Cardiac fibroblast (primary cell): ENCODE measurements around the gene AP3D1.

ENCODE experiments used
- DNase-seq, 2 donors: peaks; one replicate each; pipeline versions ENCODE4 v3.0.0 to v3.0.0-alpha.2; 2010; ENCODE audit warnings: low read depth in 2 of 2
- H3K4me3 ChIP-seq, 2 donors: replicated peaks in 1 of 2; 1 replicate in 1 of 2; 2 replicates in 1 of 2; pipeline ENCODE4 v1.5.1; 2011; ENCODE audit warnings: low read depth in 2 of 2, low read length in 2 of 2, mild to moderate bottlenecking in 2 of 2, moderate library complexity in 1 of 2
- TF ChIP-seq, protein P1 (sequence below): IDR thresholded peaks from one replicate; pipeline ENCODE4 v1.5.1; 2011; ENCODE audit warnings: low read depth, mild to moderate bottlenecking, low read length, inconsistent platforms

Gene AP3D1

DNA sequence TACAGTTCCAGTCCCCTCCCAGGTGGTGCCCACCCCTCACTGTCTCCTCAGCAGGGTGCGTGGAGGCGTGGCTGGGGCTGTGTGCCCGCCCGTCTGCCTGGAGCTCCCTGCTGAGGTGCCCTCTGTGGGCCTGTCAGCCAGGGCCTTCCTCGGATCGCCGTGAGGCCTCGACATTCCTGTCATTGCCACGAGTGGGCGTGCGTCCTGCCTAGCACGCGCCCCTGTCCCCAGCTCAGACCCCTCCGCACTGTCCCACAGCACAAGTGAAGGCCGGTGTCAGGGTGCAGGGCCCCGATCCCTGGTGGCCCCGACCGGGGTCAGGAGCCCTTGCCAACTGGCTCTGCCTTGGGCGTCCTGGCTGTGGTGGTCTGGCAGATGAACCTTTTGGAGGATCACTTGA, 44.5 kb upstream of the AP3D1 start:
- no peak overlapping the region for H3K4me3 ChIP-seq
- DNase-seq = no peak
- TF ChIP-seq, protein P1, sequence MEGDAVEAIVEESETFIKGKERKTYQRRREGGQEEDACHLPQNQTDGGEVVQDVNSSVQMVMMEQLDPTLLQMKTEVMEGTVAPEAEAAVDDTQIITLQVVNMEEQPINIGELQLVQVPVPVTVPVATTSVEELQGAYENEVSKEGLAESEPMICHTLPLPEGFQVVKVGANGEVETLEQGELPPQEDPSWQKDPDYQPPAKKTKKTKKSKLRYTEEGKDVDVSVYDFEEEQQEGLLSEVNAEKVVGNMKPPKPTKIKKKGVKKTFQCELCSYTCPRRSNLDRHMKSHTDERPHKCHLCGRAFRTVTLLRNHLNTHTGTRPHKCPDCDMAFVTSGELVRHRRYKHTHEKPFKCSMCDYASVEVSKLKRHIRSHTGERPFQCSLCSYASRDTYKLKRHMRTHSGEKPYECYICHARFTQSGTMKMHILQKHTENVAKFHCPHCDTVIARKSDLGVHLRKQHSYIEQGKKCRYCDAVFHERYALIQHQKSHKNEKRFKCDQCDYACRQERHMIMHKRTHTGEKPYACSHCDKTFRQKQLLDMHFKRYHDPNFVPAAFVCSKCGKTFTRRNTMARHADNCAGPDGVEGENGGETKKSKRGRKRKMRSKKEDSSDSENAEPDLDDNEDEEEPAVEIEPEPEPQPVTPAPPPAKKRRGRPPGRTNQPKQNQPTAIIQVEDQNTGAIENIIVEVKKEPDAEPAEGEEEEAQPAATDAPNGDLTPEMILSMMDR = no peak

- TF ChIP-seq, protein P1 = no peak
- H3K4me3 ChIP-seq = no peak overlapping the region
- DNase-seq = no peak
These were observed 44.0 kb upstream of the AP3D1 start for GRCh38 chr19:2195361-2195760.

- no peak for DNase-seq
- H3K4me3 ChIP-seq = no peak overlapping the region
- TF ChIP-seq, protein P1 = no peak
These were observed 43.2 kb upstream of the AP3D1 start for GRCh38 chr19:2194513-2195078.

- TF ChIP-seq, protein P1 = no peak
- DNase-seq = no peak
These were observed 42.4 kb upstream of the AP3D1 start for GRCh38 chr19:2193807-2194206.

GRCh38 chr19:2192862-2193261, 41.5 kb upstream of the AP3D1 start:
- TF ChIP-seq, protein P1 = no peak
- no peak overlapping the region for H3K4me3 ChIP-seq
- DNase-seq = no peak

More at GRCh38 chr19:2193807-2194206, 42.4 kb upstream of the AP3D1 start:
- no peak overlapping the region for H3K4me3 ChIP-seq

- no peak overlapping the region for H3K4me3 ChIP-seq
- DNase-seq = no peak
- TF ChIP-seq, protein P1 = no peak
These were observed 40.3 kb upstream of the AP3D1 start for GRCh38 chr19:2191456-2192310.
